Measurements from ENCODE around the gene CBLN3.

DNA sequence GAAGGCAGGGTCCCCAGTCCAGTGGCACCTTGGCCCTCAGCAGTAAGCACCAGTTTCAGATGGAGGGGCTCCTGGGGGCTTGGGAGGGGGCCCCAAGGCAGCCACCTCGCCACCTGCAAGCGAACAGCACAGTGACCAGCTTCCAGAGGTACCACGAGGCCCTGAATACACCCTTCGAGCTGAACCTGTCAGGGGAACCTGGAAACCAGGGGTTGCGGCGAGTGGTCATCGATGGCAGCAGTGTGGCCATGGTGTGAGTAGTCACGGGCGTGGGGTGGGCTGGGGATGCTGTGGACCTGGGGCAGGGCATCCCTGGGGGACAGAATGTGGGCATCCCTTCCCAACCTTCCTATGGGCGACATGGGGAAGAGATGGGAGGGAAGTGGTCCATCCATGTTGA lies 19.5 kb downstream of the CBLN3 start:
- TF ChIP-seq POLR2AphosphoS5 (IDR thresholded peaks at IDR 0.05): no peak
- TF ChIP-seq, protein P1, sequence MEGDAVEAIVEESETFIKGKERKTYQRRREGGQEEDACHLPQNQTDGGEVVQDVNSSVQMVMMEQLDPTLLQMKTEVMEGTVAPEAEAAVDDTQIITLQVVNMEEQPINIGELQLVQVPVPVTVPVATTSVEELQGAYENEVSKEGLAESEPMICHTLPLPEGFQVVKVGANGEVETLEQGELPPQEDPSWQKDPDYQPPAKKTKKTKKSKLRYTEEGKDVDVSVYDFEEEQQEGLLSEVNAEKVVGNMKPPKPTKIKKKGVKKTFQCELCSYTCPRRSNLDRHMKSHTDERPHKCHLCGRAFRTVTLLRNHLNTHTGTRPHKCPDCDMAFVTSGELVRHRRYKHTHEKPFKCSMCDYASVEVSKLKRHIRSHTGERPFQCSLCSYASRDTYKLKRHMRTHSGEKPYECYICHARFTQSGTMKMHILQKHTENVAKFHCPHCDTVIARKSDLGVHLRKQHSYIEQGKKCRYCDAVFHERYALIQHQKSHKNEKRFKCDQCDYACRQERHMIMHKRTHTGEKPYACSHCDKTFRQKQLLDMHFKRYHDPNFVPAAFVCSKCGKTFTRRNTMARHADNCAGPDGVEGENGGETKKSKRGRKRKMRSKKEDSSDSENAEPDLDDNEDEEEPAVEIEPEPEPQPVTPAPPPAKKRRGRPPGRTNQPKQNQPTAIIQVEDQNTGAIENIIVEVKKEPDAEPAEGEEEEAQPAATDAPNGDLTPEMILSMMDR (IDR thresholded peaks at IDR 0.05): no peak
- TF ChIP-seq POLR2A (IDR thresholded peaks at IDR 0.05): no peak
- no peak for TF ChIP-seq EP300 (IDR thresholded peaks at IDR 0.05; ENCODE audit: low read depth)
